Panc1 (cell line): ENCODE data around the gene SLC17A2. TPM values are rescaled to one million over a fixed set of nuclear protein-coding genes. Genes with fewer than 3 reads are reported as not detected.

ENCODE experiments used
- ATAC-seq: fragments of 200-7000 bp; cut with Tn5 transposase; 2 replicates; pipeline ENCODE4 v1.9.1; 2020; ENCODE audit warnings: mild to moderate bottlenecking, moderate library complexity
- BruUV-seq: library from RNA; stranded (reverse); fragments of 400-500 nt; replicated peaks from 2 replicates; lab custom pipeline; 2021; lab: Mats Ljungman, UMichigan
- CTCF ChIA-PET: fragments of 300-600 bp; sonication (Branson Sonifier 250); formaldehyde crosslinking; loops from one replicate; lab custom pipeline; 2022; ENCODE audit warnings: antibody characterized with exemption; lab: Charles Lee
- POLR2A ChIA-PET: fragments of 300-600 bp; sonication (Branson Sonifier 250); formaldehyde crosslinking; loops from one replicate; lab custom pipeline; 2022; ENCODE audit warnings: antibody characterized with exemption; lab: Charles Lee
- DNase-seq: peaks from one replicate; pipeline ENCODE4 v3.0.0-alpha.2; 2010; ENCODE audit warnings: low read depth, low spot score
- H3K27ac ChIP-seq: 2 replicates; pipeline ENCODE4 v1.5.1; 2011; ENCODE audit warnings: mild to moderate bottlenecking, low read length, inconsistent platforms
- H3K27me3 ChIP-seq: fragments of 200-500 bp; sonication (Bioruptor generic); 2 replicates; pipeline ENCODE4 v1.6.0; 2014; ENCODE audit warnings: low read length, inconsistent platforms; ENCODE audit not compliant: control insufficient read depth, insufficient read depth
- H3K36me3 ChIP-seq: fragments of 200-500 bp; sonication (Bioruptor generic); 2 replicates; pipeline ENCODE4 v1.5.1; 2014; ENCODE audit warnings: inconsistent platforms, mild to moderate bottlenecking, low read length, moderate library complexity; ENCODE audit not compliant: control insufficient read depth, insufficient read depth
- H3K4me1 ChIP-seq: 2 replicates; pipeline ENCODE4 v1.5.1; 2011; ENCODE audit warnings: inconsistent platforms, mild to moderate bottlenecking, low read length, moderate library complexity; ENCODE audit not compliant: control insufficient read depth, insufficient read depth
- H3K4me3 ChIP-seq, 2 experiments: 2 replicates each; pipeline ENCODE4 v1.5.1; 2011 to 2012; ENCODE audit warnings: low read depth in 2 of 2, low read length in 2 of 2, mild to moderate bottlenecking in 2 of 2, inconsistent platforms in 1 of 2, moderate library complexity in 1 of 2
- H3K9me3 ChIP-seq: fragments of 200-500 bp; sonication (Bioruptor generic); 2 replicates; pipeline ENCODE4 v1.5.1; 2014; ENCODE audit warnings: low read depth, mild to moderate bottlenecking, inconsistent platforms, low read length, moderate library complexity; ENCODE audit not compliant: control insufficient read depth, insufficient read depth
- POLR2AphosphoS5 ChIP-seq: IDR thresholded peaks from 2 replicates; pipeline ENCODE4 v1.6.1; 2012; ENCODE audit warnings: mild to moderate bottlenecking, low read depth, low read length, moderate library complexity
- SIN3A ChIP-seq: IDR thresholded peaks from 2 replicates; pipeline ENCODE4 v1.6.1; 2012; ENCODE audit warnings: low read depth, mild to moderate bottlenecking, low read length, moderate library complexity, borderline replicate concordance; ENCODE audit not compliant: insufficient read depth
- TCF7L2 ChIP-seq: IDR thresholded peaks from 2 replicates; pipeline ENCODE4 v1.6.1; 2011; ENCODE audit warnings: mild to moderate bottlenecking, low read depth, low read length, inconsistent platforms
- in situ Hi-C: cut with HindIII; loops from 2 replicates; pipeline ENCODE4 v1.10.0; 2016; ENCODE audit warnings: low sequenced_read_pairs, low pct_unique_long_range_greater_than_20kb
- intact Hi-C: fragments of 100-400 bp; cut with micrococcal nuclease; formaldehyde crosslinking; loops from one replicate; pipeline ENCODE4 v1.10.0; 2022; ENCODE audit not compliant: unreplicated experiment
- total RNA-seq: library from RNA; stranded (reverse); gene quantifications from one replicate; pipeline ENCODE4 v1.2.1, GENCODE V29; 2021; ENCODE audit not compliant: unreplicated experiment
- TF ChIP-seq, protein P1 (sequence below): fragments of 450-650 bp; IDR thresholded peaks from 2 replicates; pipeline ENCODE4 v1.5.1; 2017; ENCODE audit warnings: mild to moderate bottlenecking
- TF ChIP-seq, protein P2 (sequence below), 2 experiments: IDR thresholded peaks; 2 replicates each; pipeline ENCODE4 v1.6.1; 2011 to 2012; ENCODE audit warnings: low read depth in 2 of 2, control low read depth in 1 of 2, low read length in 1 of 2, mild to moderate bottlenecking in 1 of 2, moderate library complexity in 1 of 2; ENCODE audit not compliant: insufficient read depth in 1 of 2

Gene SLC17A2
- total RNA-seq, 1 experiment from 2014 or later: not detected

GRCh38 chr6:25892877-25893276, 37.6 kb downstream of the SLC17A2 start:
- TF ChIP-seq, protein P1, sequence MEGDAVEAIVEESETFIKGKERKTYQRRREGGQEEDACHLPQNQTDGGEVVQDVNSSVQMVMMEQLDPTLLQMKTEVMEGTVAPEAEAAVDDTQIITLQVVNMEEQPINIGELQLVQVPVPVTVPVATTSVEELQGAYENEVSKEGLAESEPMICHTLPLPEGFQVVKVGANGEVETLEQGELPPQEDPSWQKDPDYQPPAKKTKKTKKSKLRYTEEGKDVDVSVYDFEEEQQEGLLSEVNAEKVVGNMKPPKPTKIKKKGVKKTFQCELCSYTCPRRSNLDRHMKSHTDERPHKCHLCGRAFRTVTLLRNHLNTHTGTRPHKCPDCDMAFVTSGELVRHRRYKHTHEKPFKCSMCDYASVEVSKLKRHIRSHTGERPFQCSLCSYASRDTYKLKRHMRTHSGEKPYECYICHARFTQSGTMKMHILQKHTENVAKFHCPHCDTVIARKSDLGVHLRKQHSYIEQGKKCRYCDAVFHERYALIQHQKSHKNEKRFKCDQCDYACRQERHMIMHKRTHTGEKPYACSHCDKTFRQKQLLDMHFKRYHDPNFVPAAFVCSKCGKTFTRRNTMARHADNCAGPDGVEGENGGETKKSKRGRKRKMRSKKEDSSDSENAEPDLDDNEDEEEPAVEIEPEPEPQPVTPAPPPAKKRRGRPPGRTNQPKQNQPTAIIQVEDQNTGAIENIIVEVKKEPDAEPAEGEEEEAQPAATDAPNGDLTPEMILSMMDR: no peak
- TF ChIP-seq, protein P2, sequence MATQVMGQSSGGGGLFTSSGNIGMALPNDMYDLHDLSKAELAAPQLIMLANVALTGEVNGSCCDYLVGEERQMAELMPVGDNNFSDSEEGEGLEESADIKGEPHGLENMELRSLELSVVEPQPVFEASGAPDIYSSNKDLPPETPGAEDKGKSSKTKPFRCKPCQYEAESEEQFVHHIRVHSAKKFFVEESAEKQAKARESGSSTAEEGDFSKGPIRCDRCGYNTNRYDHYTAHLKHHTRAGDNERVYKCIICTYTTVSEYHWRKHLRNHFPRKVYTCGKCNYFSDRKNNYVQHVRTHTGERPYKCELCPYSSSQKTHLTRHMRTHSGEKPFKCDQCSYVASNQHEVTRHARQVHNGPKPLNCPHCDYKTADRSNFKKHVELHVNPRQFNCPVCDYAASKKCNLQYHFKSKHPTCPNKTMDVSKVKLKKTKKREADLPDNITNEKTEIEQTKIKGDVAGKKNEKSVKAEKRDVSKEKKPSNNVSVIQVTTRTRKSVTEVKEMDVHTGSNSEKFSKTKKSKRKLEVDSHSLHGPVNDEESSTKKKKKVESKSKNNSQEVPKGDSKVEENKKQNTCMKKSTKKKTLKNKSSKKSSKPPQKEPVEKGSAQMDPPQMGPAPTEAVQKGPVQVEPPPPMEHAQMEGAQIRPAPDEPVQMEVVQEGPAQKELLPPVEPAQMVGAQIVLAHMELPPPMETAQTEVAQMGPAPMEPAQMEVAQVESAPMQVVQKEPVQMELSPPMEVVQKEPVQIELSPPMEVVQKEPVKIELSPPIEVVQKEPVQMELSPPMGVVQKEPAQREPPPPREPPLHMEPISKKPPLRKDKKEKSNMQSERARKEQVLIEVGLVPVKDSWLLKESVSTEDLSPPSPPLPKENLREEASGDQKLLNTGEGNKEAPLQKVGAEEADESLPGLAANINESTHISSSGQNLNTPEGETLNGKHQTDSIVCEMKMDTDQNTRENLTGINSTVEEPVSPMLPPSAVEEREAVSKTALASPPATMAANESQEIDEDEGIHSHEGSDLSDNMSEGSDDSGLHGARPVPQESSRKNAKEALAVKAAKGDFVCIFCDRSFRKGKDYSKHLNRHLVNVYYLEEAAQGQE (IDR thresholded peaks at IDR 0.05; ENCODE audit: insufficient read depth in 1 of 2, low read depth in 2 of 2, low read length in 1 of 2): no peak
- TF ChIP-seq TCF7L2 (no peak), POLR2AphosphoS5 (no peak), SIN3A (no peak)
- Histone ChIP-seq H3K27me3 (peaks cover 3% of the 10 kb centered on the region; the same call in 1 of the 2 replicates), H3K36me3 (no peaks in the 10 kb centered on the region), H3K4me3 (no peak overlapping the region), H3K4me1 (no peaks in the 10 kb centered on the region), H3K27ac (no peak overlapping the region), H3K9me3 (no peaks in the 10 kb centered on the region)
- ChIA-PET CTCF (no interaction called here), POLR2A (no interaction called here)
- intact Hi-C loops: loop anchor here (5.0 to 10.0 kb wide), 2 partner anchors 291 to 618 kb away; partner anchors contain the start of gene CARMIL1
- no TSS peak for BruUV-seq
- ATAC-seq: no peak
- in situ Hi-C loops: no loop called here
- no peak for DNase-seq

- BruUV-seq: no TSS peak
- intact Hi-C loops: loop anchor here (2.0 to 10.0 kb wide), 3 partner anchors 171 to 615 kb away; partner anchors contain the start of gene CARMIL1
- Histone ChIP-seq H3K27me3 (peaks cover 3% of the 10 kb centered on the region; the same call in 1 of the 2 replicates), H3K36me3 (no peaks in the 10 kb centered on the region), H3K4me3 (no peak overlapping the region), H3K27ac (no peak overlapping the region), H3K4me1 (no peaks in the 10 kb centered on the region), H3K9me3 (no peaks in the 10 kb centered on the region)
- in situ Hi-C loops: no loop called here
- CTCF ChIA-PET: interaction anchor here (0.6 to 1.0 kb wide), 5 partner anchors 12 to 611 kb away, joined by 3 to 6 read pairs (median 5); partner anchors contain the start of gene CARMIL1
- TF ChIP-seq, protein P1: peak; percentile 60; the same call in 1 of the 2 replicates
- TF ChIP-seq, protein P2 (IDR thresholded peaks at IDR 0.05; ENCODE audit: insufficient read depth in 1 of 2, low read depth in 2 of 2, low read length in 1 of 2): no peak
- no peak for TF ChIP-seq POLR2AphosphoS5
- peak; percentile 17 for DNase-seq
- peak; percentile 88 for ATAC-seq
- POLR2A ChIA-PET: no interaction called here
Observed at GRCh38 chr6:25889877-25890853, 40.3 kb downstream of the SLC17A2 start.
